ENCODE measurements around the gene BNIP5. TPM values are rescaled to one million over a fixed set of nuclear protein-coding genes. Genes with fewer than 3 reads are reported as not detected.
"Not testable (repeated sequence)": the region's sequence is repeated elsewhere in the genome, so short reads cannot be mapped to it uniquely, and the experiment has no call there.

Gene BNIP5
- total RNA-seq, 1 donor from 2014 or later = not detected

- no peak for DNase-seq
These were observed 6.5 kb upstream of the BNIP5 start for GRCh38 chr6:36343109-36343680.

GRCh38 chr6:36340618-36341454 lies 4.1 kb upstream of the BNIP5 start:
- peak; percentile 75 for DNase-seq

- no peak for DNase-seq
These were observed 3.6 kb upstream of the BNIP5 start for GRCh38 chr6:36340306-36340617.

DNA sequence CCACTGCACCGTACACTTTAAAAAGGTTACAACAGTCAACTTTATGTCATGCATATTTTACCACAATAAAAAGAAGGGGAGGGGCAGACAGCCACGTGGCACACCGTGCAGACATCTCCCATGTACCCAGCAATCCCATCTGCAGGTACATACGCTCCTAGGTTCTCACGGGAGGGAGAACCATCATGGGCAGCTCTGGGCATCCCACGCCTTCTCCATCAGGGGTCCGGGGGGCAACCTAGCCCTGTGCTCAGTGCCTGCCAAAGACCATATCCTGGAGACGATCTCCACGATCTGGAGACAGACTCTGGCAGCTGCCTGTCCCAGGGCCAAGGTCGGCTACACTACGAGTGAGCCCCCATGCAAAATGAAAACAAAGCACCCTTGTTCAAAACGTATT lies 2.5 kb upstream of the BNIP5 start:
- peak; percentile 49 for DNase-seq

- not testable (repeated sequence) for DNase-seq
These were observed 1.5 kb upstream of the BNIP5 start for GRCh38 chr6:36338223-36338622.

DNA sequence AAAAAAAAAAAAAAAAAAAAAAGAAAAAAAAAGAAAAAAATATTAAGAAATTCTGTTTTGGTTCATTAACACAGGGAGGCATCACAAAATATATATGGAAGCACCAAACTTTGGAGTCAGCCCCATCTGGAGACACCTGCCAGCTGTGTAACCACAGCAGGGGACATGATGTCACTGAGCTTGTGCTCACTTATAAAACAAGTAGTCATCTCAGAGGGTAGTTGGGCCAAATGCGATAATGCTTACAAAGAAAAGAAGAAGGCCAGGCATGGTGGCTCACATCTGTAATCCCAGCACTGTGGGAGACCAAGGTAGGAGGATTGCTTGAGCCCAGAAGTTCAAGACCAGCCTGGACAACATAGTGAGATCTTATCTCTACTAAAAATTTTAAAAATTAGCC lies 1.1 kb upstream of the BNIP5 start:
- DNase-seq = no peak

- DNase-seq = no peak
These were observed 429 bp downstream of the BNIP5 start for GRCh38 chr6:36336208-36336710.

GRCh38 chr6:36335465-36336207 lies 1.1 kb downstream of the BNIP5 start:
- DNase-seq = no peak

DNA sequence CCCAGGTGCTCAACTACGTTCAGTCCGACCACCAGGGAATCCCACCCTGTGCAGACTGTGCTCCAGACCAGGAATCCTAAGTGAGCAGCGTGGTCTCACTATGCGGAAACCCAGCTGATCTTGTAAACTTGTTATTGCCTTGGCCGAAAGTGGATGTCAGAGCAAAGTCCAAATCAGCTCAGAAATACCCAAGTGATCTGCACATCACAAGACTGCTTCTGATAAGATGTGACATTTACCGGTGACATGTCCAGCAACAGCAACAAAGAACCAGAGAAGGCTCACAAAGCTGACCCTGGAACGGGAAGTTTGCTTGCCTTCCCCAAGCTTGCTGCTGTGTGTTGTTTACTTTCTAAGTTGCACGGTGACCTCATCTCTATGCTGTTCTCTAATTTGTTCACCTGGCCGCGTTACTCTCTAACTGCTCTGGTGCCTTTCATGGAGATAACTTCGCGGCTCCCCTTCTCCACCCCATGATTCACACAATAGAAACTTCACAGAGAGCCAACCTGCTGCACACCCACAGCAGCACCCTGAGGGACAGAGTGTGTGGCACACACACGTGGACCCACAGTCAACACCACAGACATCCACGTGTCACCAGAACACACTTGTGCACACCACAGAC lies 1.7 kb downstream of the BNIP5 start:
- DNase-seq = no peak

DNA sequence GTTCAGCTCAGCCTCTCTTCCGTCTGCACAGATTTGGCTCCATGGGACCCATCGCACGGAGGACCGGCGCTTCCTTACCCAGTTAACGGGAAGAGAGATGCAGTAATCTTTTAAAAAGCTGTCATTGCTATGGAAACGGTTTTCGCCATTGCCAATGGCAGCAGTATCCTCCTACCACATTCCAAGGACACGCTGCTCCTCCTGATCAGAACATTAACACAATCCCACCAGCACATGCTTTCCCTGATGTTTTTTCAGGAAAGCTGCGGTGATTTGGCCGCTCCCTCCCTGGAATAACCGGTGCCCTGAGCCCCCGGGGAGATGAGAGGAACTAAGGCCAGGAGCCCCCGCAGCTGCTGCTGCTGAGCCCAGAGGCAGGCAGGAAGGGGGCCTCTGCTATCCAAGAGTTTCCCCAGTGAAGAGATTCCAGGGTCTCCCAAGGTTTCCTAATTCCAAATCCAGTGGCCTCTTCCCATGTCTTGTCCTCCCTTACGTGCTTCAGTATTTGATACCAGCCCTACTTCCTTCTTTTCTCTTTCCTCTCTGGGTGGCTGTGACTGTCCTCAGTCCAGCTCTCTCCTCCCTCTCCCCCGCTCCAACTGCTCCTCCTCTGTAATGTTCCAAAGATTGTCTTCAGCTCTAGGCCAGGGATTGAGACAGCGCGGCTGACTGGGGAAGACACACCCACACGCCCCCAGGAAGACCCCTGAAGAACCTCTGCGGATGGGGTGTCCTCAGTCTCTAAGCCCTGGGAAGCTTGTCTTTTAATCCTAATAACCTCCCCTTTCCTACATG lies 2.6 kb downstream of the BNIP5 start:
- DNase-seq = peak; percentile 55

GRCh38 chr6:36333171-36333895 lies 3.4 kb downstream of the BNIP5 start:
- DNase-seq = no peak

GRCh38 chr6:36331381-36331780 lies 5.3 kb downstream of the BNIP5 start:
- no peak for DNase-seq

GRCh38 chr6:36330366-36330765 lies 6.3 kb downstream of the BNIP5 start:
- no peak for DNase-seq

GRCh38 chr6:36329798-36330291 lies 6.8 kb downstream of the BNIP5 start:
- DNase-seq = no peak

GRCh38 chr6:36328600-36328999 lies 8.1 kb downstream of the BNIP5 start:
- DNase-seq = no peak

DNA sequence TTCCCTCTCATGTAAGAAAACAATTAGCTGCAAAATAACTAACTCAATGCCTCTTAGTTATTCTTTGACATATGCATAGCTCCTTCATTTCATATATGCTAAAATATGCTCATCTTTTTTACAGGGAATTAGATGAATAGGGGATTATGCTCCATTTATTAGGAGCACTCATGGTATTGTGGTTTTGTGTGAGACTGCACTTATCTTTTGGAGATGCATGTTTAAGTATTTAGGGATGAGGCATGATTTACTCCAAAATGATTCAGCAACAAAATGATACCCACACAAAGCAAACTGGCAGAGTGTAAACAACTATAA lies 8.8 kb downstream of the BNIP5 start:
- DNase-seq = no peak

DNA sequence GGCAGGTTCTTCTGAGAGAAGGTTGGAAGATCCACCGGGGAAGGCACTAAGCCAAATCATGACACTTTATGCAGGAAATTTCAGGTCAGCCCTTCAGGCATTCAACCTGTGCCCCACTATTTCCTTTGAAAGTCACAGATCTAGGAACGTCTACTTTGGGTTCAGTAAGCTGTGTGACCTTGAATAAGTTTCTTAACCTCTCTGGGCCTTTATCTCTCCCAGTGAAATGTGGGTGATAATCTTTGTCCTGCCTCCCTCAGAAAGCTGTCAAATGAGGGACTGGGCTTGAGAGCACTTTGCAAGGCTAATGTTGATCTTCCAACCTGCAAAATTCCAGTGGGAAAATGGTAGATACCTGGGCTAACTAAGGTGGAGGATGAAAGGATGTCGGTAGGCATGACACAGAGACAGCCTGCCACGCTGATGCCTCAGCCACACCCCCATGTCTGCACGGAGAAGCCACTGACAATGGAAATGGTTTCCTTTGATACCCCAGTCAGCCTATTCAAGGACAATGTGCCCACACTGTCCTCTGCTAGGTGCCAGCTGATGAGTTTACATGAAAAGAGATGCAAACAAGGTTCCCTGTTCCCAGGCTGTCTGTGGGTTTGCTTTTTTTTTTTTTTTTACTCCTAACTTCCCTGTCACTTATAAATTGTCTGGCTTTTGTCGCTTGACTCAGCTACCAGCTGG lies 9.3 kb downstream of the BNIP5 start:
- no peak for DNase-seq

DNA sequence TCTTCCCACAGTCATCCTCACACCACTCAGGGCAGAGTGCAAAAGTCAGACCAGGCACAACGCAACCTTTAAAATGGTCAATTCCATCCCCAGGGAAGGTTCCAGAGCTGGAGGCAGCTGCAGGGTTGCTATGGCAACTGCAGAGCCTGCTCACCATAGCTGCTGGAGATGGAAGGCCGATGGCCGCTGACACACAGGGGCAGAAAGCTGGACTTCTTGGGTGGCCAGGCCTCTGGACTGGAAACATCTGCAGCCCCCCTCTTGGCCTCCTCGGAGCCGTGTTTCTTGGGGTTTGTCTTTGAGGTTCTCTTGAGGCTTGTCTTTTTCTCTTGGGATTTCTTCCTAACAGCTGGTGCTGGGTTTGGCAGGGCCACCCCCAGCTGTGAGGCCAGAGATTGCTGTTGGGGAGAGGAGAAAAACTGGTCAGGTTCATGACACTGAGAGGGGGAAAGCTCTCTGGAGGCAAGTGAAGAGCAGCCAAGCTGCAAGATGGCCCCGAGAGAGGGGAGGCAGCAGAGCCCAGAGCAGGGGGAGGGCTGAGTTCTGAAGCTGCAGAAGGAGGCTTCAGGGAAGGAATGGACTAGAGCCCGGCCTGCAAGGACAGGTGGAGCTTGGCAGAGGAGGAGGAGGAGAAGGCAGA lies 10.2 kb downstream of the BNIP5 start:
- peak; percentile 70 for DNase-seq

GRCh38 chr6:36324715-36325114 lies 12.0 kb downstream of the BNIP5 start:
- no peak for DNase-seq

- no peak for DNase-seq
These were observed 12.5 kb downstream of the BNIP5 start for GRCh38 chr6:36324191-36324590.
